Glomerular visceral epithelial cell (primary cell): ENCODE results near the gene YWHAQ.

Experiments
- DNase-seq: peaks from one replicate; pipeline ENCODE4 v3.0.0-alpha.2; 2016; ENCODE audit errors: extremely low spot score

The YWHAQ gene

DNA sequence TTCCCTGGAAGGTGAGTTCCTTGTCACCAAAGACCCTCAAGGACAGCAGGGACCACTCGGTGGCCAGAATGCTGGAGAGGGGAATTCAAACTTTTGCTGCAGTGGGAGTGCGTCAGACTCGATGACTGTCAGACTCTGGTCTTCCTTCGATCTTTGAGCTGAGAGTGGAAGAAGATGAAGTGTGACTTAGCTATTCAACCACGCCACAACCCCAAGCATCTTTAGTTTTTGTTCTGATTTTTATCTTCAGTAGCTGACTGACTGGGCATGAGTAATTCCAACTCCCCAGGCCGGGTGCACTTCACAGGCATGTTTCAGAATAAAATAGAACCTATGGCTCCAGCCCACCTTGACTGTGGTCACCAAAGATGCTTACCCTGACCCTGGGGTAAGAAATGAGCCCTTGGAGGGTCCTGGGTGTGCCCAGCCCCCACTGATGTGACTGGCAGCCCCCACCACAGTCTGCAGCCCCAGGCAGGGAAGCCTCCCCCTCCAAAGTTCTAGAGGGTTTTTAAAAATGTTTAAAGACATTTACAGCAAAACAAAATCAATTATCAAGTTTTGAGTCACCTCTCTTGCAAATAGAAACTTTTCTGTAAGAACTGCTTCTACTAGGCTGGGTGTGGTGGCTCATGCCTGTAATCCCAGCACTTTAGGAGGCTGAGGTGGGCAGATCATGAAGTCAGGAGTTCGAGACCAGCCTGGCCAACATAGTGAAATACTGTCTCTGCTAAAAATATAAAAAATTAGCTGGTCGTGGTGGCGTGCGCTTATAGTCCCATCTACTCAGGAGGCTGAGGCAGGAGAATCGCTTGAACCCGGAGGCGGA lies 24.9 kb upstream of the YWHAQ start:
- DNase-seq, result peak; percentile 34

DNA sequence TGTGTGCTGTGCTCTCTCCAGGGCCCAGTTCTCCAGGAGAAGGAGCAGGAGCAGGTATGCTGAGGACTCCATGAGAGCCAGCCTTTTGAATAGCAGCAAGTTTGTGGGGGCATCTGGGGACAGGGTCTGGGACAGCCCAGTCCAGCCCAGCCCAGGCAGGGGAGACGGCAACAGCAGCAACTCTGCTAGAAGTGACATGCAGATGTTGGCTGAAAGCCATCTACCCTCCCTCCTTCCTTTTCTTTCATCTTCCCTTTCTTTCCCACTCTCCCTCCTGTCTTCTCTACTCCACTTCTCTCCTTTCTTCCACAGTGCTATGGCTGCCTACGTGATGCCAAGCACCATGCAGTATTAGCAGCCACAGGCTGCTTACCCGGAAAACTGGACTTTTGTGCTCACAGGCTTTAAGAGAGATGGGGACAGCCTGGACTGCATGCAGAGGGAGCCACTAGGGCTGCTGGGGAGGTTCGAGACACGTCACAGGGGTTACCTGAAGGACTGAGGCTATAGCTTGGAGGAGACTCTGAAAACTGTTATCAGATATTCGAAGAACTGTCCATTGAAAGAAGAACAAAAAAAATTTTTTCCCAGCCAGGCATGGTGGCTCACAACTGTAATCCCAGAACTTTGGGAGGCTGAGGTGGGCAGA lies 23.8 kb upstream of the YWHAQ start:
- DNase-seq, result no peak

DNA sequence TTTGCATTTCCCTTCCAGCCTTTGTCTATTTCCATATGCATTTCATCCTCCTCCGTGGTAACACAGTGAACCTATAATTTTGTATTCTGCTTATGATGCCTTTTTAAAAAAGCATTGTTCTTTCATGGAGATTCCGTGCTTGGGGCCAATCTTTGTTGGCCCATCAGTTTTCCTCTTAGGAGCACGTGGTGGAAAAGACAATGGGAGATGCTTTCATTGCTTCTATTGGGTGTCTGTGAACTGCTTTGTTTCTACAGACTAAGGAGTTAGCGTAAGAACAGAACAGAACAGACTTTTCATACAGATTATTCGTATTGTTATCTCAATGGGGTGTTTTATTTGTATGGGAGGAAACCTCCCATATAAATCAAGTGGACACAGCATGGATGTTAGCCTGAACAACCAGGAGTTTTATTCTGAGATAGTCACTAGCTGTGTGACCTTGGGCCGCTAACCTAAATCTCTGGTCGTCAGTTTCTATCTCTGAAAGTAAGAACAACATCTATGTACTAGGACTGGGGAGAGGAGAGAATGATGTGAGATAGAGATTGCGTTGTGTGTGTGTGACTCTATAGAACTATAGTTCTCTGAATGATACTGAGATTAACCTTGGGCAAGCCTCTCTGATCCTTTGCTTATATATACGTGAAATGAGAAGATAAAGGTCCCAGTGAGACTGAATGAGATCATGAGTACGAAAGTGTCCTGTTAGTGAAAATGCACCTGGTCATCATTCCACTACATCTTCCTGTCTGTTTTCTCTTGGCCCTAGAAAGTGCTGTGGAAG lies 22.9 kb upstream of the YWHAQ start:
- DNase-seq, result no peak

GRCh38 chr2:9652898-9653479 lies 22.2 kb upstream of the YWHAQ start:
- DNase-seq, result no peak

DNA sequence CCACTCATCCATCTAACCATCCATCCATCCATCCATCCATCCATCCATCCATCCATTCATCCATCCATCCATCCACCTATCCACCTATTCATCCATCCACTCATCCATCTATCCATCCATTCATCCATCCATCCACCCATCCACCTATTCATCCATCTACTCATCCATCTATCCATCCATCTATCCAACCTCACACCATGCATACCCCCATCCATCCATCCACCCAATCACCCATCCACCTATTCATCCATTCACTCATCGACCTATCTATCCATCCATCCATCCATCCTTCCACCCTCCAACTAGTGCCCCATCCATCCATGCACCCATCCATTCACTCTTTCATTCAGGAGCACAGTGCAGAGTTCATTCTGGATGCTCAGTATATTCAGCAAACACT lies 21.5 kb upstream of the YWHAQ start:
- no peak for DNase-seq

DNA sequence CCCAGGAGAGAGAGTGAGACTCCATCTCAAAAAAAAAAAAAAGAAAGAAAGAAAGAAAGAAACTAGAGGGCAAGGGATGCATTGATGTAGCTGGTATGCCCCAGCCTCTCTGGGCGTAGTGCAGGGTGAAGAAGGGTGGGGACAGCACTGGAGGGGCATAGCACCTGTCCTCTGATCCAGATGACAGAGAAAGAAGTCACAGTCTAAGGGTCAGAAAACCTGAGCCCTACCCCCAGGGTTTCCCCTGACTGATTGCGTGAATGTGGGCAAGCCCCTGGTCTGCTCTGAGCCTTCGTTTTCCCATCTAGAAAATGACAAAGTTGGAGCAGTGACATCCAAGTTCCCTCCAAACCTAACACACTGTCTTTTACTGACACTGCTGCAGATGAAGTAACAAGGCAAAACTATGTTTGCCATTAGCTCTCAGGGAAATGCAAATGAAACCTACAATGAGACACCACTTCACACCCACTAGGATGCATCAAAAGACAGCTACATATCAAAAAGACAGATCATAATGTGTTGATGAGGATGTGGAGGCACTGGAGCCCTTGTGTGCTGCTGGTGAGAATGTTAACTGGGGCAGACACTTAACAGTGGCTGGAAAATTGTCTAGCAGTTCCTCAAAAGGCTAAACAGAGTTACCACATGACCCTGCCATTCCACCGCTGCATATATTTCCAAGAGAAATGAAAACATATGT lies 19.5 kb upstream of the YWHAQ start:
- DNase-seq, result no peak

DNA sequence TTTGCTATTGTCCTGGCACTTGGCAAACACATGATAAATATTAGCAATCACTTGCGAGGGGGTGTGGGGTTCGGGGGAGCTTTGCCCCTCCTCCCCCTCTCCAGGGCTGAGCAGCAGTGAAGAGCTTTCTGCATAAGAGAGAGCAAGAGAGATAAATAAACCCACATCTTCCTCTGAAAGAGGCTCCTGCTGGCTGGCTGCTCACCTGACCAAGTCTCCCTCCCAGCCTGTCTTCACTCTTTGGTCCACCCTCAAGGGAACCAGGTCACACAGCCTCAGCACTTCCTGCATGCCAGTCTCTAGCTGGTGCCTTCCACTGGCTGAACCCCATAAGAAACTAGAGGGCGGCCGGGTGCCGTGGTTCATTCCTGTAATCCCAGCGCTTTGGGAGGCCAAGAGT lies 18.5 kb upstream of the YWHAQ start:
- no peak for DNase-seq

DNA sequence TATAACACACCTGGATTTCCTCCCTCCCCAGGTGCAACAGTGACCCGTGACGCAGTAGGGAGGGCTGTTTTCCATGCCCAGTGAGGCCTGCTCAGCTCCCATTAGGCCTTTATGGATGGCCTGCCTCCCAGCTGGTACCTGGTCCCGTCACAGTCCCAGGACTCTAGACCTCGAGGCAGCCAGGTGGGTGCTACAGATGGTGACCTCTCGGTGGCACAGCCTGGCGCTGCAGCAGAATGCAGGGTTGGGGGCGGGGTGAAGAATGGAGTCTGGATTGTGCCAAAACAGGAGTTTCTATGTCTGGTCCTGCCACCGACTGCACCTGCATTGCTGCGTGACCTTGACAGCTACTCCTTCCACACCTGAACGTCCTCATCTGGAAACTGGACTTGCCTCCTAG lies 18.0 kb upstream of the YWHAQ start:
- DNase-seq, result no peak

DNA sequence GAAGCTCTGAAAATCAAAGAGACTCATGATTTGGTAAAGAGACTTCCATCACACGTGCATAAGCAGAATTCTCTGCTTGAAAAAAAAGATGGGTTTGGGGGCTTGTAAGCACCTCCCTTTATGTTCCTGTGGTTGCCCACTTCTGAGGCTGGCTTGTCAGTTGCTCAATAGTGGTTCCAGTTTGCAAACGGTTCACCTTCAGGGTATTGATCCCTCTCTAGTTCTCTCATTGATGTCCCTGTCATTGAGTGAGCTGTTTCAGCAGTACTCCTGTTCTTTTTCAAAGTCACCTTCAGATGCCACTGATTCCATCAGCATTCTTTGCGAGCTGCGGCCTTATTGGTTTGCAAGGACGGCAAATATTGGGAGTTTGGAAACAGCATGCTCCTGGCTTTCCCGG lies 17.1 kb upstream of the YWHAQ start:
- no peak for DNase-seq

DNA sequence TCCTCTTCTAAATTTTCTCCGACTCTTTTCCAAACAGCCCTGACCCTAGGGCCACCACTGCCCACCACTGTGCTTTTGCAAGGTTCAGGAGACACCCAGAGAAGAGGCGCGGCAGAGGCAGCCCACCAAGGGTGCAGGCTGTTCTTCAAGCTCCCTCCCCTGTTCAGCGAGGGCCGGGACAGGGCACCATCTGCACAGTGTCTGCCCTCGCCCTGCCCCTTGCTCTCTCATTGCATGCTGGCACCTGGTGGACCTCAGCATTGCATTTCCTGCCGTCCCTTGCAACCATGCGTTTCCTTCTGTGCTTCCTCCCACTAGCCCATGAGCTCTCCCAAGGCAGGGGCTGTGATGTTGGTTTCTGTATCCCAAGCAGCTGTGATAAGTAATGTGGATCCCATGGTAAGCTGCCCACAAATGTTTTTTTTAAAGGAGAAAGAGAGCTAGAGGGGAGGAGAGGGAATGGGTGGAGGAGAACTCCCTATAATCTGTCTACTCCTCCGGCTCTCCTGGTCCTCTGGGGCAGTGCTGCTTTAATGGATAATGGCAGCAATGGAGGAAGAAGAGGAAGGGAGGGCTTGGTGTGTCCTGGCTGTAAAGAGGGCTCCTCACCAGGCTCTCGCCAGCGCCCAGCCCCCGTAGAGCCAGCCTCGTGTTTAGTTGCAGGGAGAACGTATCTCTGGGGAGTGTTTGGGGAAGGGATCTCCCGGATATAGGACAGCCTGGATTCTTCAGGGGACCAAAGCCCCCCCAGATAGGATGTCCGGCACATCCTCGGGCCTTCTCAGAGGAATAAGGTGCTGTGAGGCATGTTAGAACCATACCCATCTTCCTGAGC lies 15.6 kb upstream of the YWHAQ start:
- DNase-seq, result no peak

DNA sequence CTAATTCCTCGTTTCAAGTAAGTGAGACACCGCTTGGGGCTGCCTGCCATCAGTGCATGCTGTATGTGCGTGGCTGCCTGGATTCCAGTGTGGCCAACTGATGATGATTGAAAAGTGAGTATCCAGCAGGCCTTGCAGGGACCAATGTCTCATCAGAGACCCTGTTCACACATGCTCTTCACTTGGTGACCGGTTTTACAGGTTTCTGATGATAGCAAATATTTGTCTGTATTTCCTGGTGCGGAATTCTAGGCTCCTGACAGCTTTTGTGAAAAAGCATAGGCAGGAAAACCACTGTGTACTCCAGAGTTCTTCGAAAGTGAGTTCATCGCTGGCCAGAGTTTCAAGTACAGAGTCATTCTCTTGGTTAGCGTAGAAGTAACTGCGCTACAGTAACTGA lies 13.8 kb upstream of the YWHAQ start:
- no peak for DNase-seq

DNA sequence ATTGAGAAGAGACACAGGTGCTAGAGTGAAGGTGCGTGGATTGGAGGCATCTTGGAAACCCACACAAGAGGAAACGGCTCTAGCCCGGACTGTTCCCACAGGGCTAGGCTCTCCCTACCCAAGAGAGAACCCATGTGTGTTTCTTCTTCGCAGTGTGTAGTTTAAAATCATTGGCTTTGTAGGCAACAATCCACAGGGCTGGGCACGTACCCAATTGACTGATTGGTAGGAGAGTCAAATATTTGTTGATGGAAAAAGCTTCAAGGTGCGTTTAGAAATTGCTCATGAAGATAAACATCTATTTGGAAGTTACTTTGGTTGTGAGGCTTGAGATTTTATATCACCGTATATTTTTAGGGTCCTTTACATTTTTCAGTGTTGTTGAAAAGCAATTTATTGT lies 13.2 kb upstream of the YWHAQ start:
- DNase-seq, result no peak

- no peak for DNase-seq
Measured at GRCh38 chr2:9641641-9642040, 10.8 kb upstream of the YWHAQ start.

- DNase-seq, result no peak
Measured at GRCh38 chr2:9640403-9641104, 9.8 kb upstream of the YWHAQ start.

GRCh38 chr2:9639740-9640343 lies 9.0 kb upstream of the YWHAQ start:
- no peak for DNase-seq

- no peak for DNase-seq
Measured at GRCh38 chr2:9639000-9639602, 8.3 kb upstream of the YWHAQ start.

- peak; percentile 86 for DNase-seq
Measured at GRCh38 chr2:9638532-9638931, 7.7 kb upstream of the YWHAQ start.

DNA sequence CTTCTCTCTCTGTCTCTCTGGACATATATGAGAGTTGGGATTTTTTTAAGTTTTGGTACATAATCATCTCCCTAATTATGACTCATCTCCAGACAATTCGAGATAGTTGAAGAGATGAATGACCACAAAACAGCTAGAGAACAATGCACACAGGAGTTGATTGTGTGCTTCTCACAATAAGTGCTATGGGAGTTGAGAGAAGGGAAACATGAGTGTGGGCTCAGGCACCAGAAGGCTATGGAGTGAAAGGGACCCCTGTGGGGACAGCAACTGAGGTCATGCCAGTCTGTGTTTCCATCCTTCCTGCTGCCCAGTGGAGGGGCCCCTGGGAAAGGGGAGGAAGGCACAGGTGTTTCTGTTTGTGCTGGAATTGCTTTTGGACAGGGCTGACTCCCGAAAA lies 6.5 kb upstream of the YWHAQ start:
- DNase-seq, result peak; percentile 47

DNA sequence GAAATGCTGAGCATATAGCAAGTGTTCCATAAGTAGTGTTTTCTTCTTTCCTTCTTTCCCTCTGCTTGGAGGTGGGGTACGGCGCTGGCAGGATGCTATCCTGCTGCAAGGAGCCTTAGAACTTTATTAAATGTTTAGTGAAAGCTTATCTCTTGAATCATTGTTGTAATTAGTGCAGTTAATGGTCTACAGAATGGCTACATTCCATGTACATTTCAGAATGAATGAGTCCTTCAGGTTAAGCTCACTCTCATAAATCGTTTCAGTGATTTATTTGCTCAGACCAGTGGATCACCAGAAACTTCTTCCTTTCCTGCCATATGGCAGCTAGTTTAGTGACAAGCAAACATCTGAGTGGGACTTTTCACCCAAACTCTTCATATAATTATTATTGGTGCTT lies 3.3 kb upstream of the YWHAQ start:
- no peak for DNase-seq
